ENCODE data around the gene PRKCH. TPM values are rescaled to one million over a fixed set of nuclear protein-coding genes. Genes with fewer than 3 reads are reported as not detected.

Gene PRKCH
- total and polyA plus RNA-seq, 10 of the 15 experiments (the other 5 are each of a cell fraction or from before 2014, with no cell fraction given): 10.7 to 140 (median 33.2) TPM

- no peak for TF ChIP-seq IRF5 (IDR thresholded peaks at IDR 0.05; ENCODE audit: borderline replicate concordance)
- no peak for TF ChIP-seq EGR1 (IDR thresholded peaks at IDR 0.05; ENCODE audit: borderline replicate concordance in 1 of 2, low read depth in 2 of 2, low read length in 2 of 2)
- TF ChIP-seq NBN (IDR thresholded peaks at IDR 0.05): 0 out of 2 replicates have a peak, but pooled peaks have one; percentile 34
- peak; percentile 42; the same call in 1 of the 2 replicates for TF ChIP-seq POLR2AphosphoS5 (IDR thresholded peaks at IDR 0.05; ENCODE audit: low read length)
Observed at GRCh38 chr14:61501714-61502458, 180.5 kb downstream of the PRKCH start (continued).

GRCh38 chr14:61502459-61503093 lies 181.2 kb downstream of the PRKCH start:
- ATAC-seq (peak; percentile 36), FAIRE-seq (no peak), DNase-seq (ENCODE audit: low read depth, low spot score) (no peak)
- Histone ChIP-seq H3K36me3 (ENCODE audit: control insufficient read depth in 2 of 2, insufficient read depth in 2 of 2, low read length in 1 of 2) (peaks cover 7% of the 10 kb centered on the region in 2 experiments; a peak in 3 of 4 replicates), H3K4me1 (ENCODE audit: control insufficient read depth, insufficient read depth, low read length) (peaks cover 30% of the 10 kb centered on the region), H3K79me2 (ENCODE audit: control insufficient read depth, insufficient read depth, low read length) (peaks cover 3% of the 10 kb centered on the region; the same call in 1 of the 2 replicates), H2AFZ (ENCODE audit: control insufficient read depth, low read depth, low read length) (no peak overlapping the region; the same call in 1 of the 2 replicates), H4K20me1 (ENCODE audit: control insufficient read depth, insufficient read depth) (no peaks in the 10 kb centered on the region), H3K27me3 (replicated peaks in 1 of 2; ENCODE audit: control insufficient read depth in 2 of 2, insufficient read depth in 2 of 2, low read length in 1 of 2) (no peaks in the 10 kb centered on the region), H3K4me3 (peak overlapping the region; percentile 69), H3K9me3 (replicated peaks; ENCODE audit: control insufficient read depth, insufficient read depth, low read length) (no peaks in the 10 kb centered on the region), H3K9ac (ENCODE audit: control insufficient read depth, insufficient read depth, low read length) (peak overlapping the region; percentile 81), H3K27ac (ENCODE audit: control insufficient read depth, insufficient read depth) (peak overlapping the region; percentile 95), H3K4me2 (ENCODE audit: control insufficient read depth, insufficient read depth) (peak overlapping the region; percentile 81)
- intact Hi-C loops (cut with micrococcal nuclease; ENCODE audit: unreplicated experiment) (loop anchor here (1.0 to 2.0 kb wide), 2 partner anchors 24 to 159 kb away; no protein-coding TSS in a partner anchor), in situ Hi-C loops (cut with MboI) (no loop called here)
- CTCF ChIA-PET: interaction anchor here (0.6 to 3.5 kb wide), 12 partner anchors 21 to 335 kb away, joined by 3 to 31 read pairs (median 3); no protein-coding TSS in a partner anchor
- POLR2A ChIA-PET: interaction anchor here (0.6 to 2.9 kb wide), 4 partner anchors 21 to 218 kb away, joined by 3 to 12 read pairs (median 6); no protein-coding TSS in a partner anchor
- RAD21 ChIA-PET (ENCODE audit: unreplicated experiment): interaction anchor here (0.7 to 3.5 kb wide), 28 partner anchors 16 to 335 kb away, joined by 3 to 30 read pairs (median 4); partner anchors contain the start of gene HIF1A
- 0 out of 2 replicates have a peak, but pooled peaks have one; percentile 4 for TF ChIP-seq MTA3 (IDR thresholded peaks at IDR 0.05; ENCODE audit: borderline replicate concordance, low read length)
- TF ChIP-seq SMAD5 (IDR thresholded peaks at IDR 0.05; ENCODE audit: low read depth): no peak
- no peak for TF ChIP-seq TAF1 (IDR thresholded peaks at IDR 0.05; ENCODE audit: borderline replicate concordance, low read depth, low read length)
- SMC1A ChIA-PET (ENCODE audit: uncharacterized antibody, unreplicated experiment): interaction anchor here (0.6 to 4.5 kb wide), 36 partner anchors 8 to 448 kb away, joined by 3 to 38 read pairs (median 4); partner anchors contain the start of genes HIF1A and SNAPC1
- no TSS peak for BruUV-seq (replicated peaks)
- 12% methylated on average over 7 of the region's 7 CpGs for WGBS (ENCODE audit: insufficient coverage, insufficient replicate concordance, low lambda C conversion rate, missing lambda C conversion rate)

Measured in GM12878 (cell line).